ENCODE data around the gene UPP2. TPM values are rescaled to one million over a fixed set of nuclear protein-coding genes. Genes with fewer than 3 reads are reported as not detected.

Gene UPP2
- polyA plus RNA-seq, 4 donors, result 0.19 TPM; not detected in 3

DNA sequence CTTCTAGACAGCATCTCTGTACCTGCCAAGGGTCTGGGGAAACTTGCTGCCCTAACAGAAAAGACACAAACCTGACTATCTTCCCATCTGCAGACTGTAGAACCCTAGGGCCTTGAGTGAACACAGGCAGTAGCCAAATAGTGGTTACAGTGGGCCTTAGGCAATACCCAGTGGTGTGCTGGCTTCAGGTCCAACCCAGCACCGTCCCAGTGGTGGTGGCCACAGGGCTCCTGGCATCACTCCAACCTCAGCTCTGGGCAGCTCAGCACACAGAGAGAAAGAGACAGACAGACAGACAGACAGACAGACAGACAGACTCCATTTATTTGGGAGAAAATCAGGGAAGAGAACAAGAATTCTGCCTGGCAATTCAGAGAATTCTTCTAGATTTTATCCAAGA, 29.3 kb upstream of the UPP2 start:
- DNase-seq, result no peak
- H3K4me3 ChIP-seq (ENCODE audit: low read depth in 1 of 3, low read length in 3 of 3), result no peak overlapping the region
- no peaks in the 10 kb centered on the region for H3K36me3 ChIP-seq (ENCODE audit: control insufficient read depth in 3 of 3, insufficient read depth in 2 of 3, low read depth in 1 of 3, low read length in 3 of 3)
- FAIRE-seq, result no peak
- H3K4me1 ChIP-seq (ENCODE audit: control insufficient read depth in 3 of 3, insufficient read depth in 2 of 3, low read depth in 1 of 3, low read length in 2 of 3), result peaks cover 0 to 8% (median 3%) of the 10 kb centered on the region in 3 donors
- H3K27ac ChIP-seq (ENCODE audit: low read depth in 1 of 3, low read length in 2 of 3), result no peak overlapping the region
- 80 to 100% (median 89%) methylated on average over 1 of the region's 1 CpG for whole genome bisulfite sequencing, 3 donors
- H3K9me3 ChIP-seq (ENCODE audit: control insufficient read depth in 2 of 2, insufficient read depth in 1 of 2, low read depth in 1 of 2, low read length in 1 of 2), result no peaks in the 10 kb centered on the region
- no peaks in the 10 kb centered on the region for H3K27me3 ChIP-seq (ENCODE audit: control insufficient read depth in 3 of 3, insufficient read depth in 3 of 3, low read length in 3 of 3)

DNA sequence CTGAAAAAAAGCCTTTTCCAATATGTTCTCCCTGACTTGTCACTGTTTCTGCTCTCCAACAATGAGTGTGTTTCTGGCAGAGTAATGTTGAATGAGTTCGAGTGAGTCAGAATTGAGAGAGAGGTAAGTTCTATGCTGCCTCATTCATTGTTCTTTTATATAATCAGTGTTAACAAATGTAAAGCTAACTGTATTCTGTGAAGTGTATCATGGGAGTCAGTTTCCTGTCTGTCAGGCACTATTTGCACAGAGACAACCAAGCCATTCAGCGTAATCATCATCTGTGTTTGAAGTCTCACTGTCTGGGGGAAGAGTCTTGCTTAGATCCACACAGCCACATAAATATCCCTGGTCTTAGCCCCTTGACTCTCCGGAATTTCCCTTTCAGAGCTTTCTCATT, 22.0 kb upstream of the UPP2 start:
- no peak for FAIRE-seq
- Histone ChIP-seq H3K4me1 (ENCODE audit: control insufficient read depth in 3 of 3, insufficient read depth in 2 of 3, low read depth in 1 of 3, low read length in 2 of 3) (no peaks in the 10 kb centered on the region), H3K9me3 (ENCODE audit: control insufficient read depth in 2 of 2, insufficient read depth in 1 of 2, low read depth in 1 of 2, low read length in 1 of 2) (no peaks in the 10 kb centered on the region), H3K27me3 (ENCODE audit: control insufficient read depth in 3 of 3, insufficient read depth in 3 of 3, low read length in 3 of 3) (no peaks in the 10 kb centered on the region), H3K36me3 (ENCODE audit: control insufficient read depth in 3 of 3, insufficient read depth in 2 of 3, low read depth in 1 of 3, low read length in 3 of 3) (no peaks in the 10 kb centered on the region), H3K27ac (ENCODE audit: low read depth in 1 of 3, low read length in 2 of 3) (no peak overlapping the region), H3K4me3 (ENCODE audit: low read depth in 1 of 3, low read length in 3 of 3) (no peak overlapping the region)
- DNase-seq, result no peak
- 63 to 80% (median 76%) methylated on average over 3 of the region's 3 CpGs for WGBS, 3 donors

DNA sequence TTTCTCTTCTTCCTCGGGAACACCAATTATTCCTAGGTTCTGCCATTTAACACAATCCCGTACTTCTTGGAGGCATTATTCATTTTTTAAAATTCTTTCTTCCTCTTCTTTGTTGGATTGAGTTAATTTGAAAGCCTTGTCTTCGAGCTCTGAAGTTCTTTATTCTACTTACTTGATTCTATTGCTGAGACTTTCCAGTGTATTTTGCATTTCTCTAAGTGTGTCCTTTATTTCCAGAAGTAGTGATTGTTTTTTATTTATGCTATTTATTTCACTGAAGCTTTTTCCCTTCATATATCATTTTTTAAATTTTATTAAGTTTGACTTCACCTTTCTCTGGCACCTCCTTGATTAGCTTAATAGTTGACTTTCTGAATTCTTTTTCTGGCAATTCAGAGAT, 13.6 kb upstream of the UPP2 start:
- H3K9me3 ChIP-seq (ENCODE audit: control insufficient read depth in 2 of 2, insufficient read depth in 1 of 2, low read depth in 1 of 2, low read length in 1 of 2), result peaks cover 0 to 14% of the 10 kb centered on the region in 2 donors
- FAIRE-seq (no peak), DNase-seq (no peak)
- no peak overlapping the region for H3K4me3 ChIP-seq (ENCODE audit: low read depth in 1 of 3, low read length in 3 of 3)
- H3K4me1 ChIP-seq (ENCODE audit: control insufficient read depth in 3 of 3, insufficient read depth in 2 of 3, low read depth in 1 of 3, low read length in 2 of 3), result no peaks in the 10 kb centered on the region
- H3K27me3 ChIP-seq (ENCODE audit: control insufficient read depth in 3 of 3, insufficient read depth in 3 of 3, low read length in 3 of 3), result no peaks in the 10 kb centered on the region
- H3K36me3 ChIP-seq (ENCODE audit: control insufficient read depth in 3 of 3, insufficient read depth in 2 of 3, low read depth in 1 of 3, low read length in 3 of 3), result no peaks in the 10 kb centered on the region
- H3K27ac ChIP-seq (ENCODE audit: low read depth in 1 of 3, low read length in 2 of 3), result no peak overlapping the region
- WGBS, 3 donors, result 82 to 93% (median 82%) methylated on average over 3 of the region's 3 CpGs

DNA sequence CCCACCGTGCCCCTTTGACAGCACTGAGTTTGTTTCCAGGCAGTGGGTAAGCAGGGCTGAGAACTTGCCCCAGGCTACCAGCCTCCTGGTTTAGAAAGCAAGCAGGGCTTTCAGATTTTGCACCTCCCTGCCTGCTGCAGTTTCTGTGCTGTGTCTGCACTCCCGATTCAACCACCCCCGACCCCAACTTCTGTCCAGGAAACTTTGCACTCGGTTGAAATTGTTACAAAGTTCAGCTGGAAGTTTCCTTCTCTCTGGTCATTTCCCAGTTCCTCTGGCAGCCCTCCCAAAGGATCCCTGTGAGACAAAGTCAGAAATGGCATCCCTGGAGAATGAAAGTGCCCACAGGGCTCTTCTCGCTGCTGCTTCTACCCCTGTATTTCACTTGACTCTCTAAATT, 12.4 kb upstream of the UPP2 start:
- Histone ChIP-seq H3K27me3 (ENCODE audit: control insufficient read depth in 3 of 3, insufficient read depth in 3 of 3, low read length in 3 of 3) (no peaks in the 10 kb centered on the region), H3K4me3 (ENCODE audit: low read depth in 1 of 3, low read length in 3 of 3) (no peak overlapping the region), H3K4me1 (ENCODE audit: control insufficient read depth in 3 of 3, insufficient read depth in 2 of 3, low read depth in 1 of 3, low read length in 2 of 3) (peaks cover 0 to 2% (median 0%) of the 10 kb centered on the region in 3 donors), H3K9me3 (ENCODE audit: control insufficient read depth in 2 of 2, insufficient read depth in 1 of 2, low read depth in 1 of 2, low read length in 1 of 2) (peaks cover 0 to 14% of the 10 kb centered on the region in 2 donors), H3K36me3 (ENCODE audit: control insufficient read depth in 3 of 3, insufficient read depth in 2 of 3, low read depth in 1 of 3, low read length in 3 of 3) (no peaks in the 10 kb centered on the region), H3K27ac (ENCODE audit: low read depth in 1 of 3, low read length in 2 of 3) (no peak overlapping the region)
- no peak for FAIRE-seq
- 75 to 82% (median 81%) methylated on average over 5 of the region's 5 CpGs for WGBS, 3 donors
- no peak for DNase-seq

DNA sequence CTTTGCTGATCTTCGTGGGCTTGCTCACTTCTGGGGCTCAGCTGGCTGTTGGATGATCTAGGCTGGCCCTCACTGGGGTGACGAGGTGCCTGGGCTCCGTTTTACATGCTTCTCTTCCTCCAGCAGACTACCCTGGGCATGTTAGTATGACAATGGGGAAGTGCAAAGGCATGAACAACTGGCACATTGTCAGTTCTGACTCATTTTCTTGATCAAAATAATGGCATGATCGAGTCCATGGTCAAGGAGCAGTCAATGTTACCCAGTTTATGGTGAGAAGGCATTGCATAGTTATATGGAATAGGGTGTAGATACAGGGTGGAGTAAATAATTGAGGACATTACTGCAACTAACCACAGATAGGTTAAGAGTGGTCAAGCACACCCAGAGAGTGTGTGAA, 10.0 kb upstream of the UPP2 start:
- FAIRE-seq, result no peak
- H3K36me3 ChIP-seq (ENCODE audit: control insufficient read depth in 3 of 3, insufficient read depth in 2 of 3, low read depth in 1 of 3, low read length in 3 of 3), result no peaks in the 10 kb centered on the region
- H3K4me1 ChIP-seq (ENCODE audit: control insufficient read depth in 3 of 3, insufficient read depth in 2 of 3, low read depth in 1 of 3, low read length in 2 of 3), result peaks cover 0 to 18% (median 0%) of the 10 kb centered on the region in 3 donors
- H3K4me3 ChIP-seq (ENCODE audit: low read depth in 1 of 3, low read length in 3 of 3), result no peak overlapping the region
- H3K27ac ChIP-seq (ENCODE audit: low read depth in 1 of 3, low read length in 2 of 3), result no peak overlapping the region
- H3K27me3 ChIP-seq (ENCODE audit: control insufficient read depth in 3 of 3, insufficient read depth in 3 of 3, low read length in 3 of 3), result no peaks in the 10 kb centered on the region
- peaks cover 0 to 14% of the 10 kb centered on the region in 2 donors for H3K9me3 ChIP-seq (ENCODE audit: control insufficient read depth in 2 of 2, insufficient read depth in 1 of 2, low read depth in 1 of 2, low read length in 1 of 2)
- WGBS, 3 donors, result 67 to 81% (median 67%) methylated on average over 4 of the region's 4 CpGs
- peak in 1 of 2 donors; percentile 49 for DNase-seq

DNA sequence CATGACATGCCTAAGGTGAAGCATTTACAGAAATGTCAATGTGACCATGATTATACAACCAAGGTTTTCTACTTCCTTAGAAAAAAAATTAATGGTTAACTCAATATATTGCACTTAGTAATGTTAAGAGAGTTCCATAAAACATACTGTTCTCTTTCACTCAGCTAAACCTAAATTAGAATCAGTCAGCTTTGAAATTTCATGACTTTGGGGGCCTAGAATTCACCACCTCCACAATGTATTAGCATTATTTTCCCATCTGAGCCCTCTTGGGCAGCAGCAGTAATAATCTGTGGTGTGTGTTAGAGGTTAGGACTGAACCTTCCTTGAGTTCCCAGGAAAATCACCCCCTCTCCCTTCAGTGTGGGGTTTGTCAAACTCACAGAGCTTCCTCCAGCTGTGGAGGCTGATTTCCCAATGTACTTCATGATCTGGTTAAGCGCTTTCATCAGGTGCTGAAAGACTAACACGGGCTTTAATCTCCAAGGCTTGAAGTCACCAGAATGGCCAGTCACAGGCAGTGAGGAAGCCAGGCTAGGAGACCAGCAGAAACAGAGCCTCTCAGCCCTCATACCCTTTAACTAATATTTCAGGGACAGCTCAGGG, 7.1 kb upstream of the UPP2 start:
- peaks cover 0 to 18% (median 0%) of the 10 kb centered on the region in 3 donors for H3K4me1 ChIP-seq (ENCODE audit: control insufficient read depth in 3 of 3, insufficient read depth in 2 of 3, low read depth in 1 of 3, low read length in 2 of 3)
- DNase-seq (peak; percentile 65 to 87), FAIRE-seq (no peak)
- no peak overlapping the region for H3K4me3 ChIP-seq (ENCODE audit: low read depth in 1 of 3, low read length in 3 of 3)
- peaks cover 0 to 3% of the 10 kb centered on the region in 2 donors for H3K9me3 ChIP-seq (ENCODE audit: control insufficient read depth in 2 of 2, insufficient read depth in 1 of 2, low read depth in 1 of 2, low read length in 1 of 2)
- no peaks in the 10 kb centered on the region for H3K27me3 ChIP-seq (ENCODE audit: control insufficient read depth in 3 of 3, insufficient read depth in 3 of 3, low read length in 3 of 3)
- H3K27ac ChIP-seq (ENCODE audit: low read depth in 1 of 3, low read length in 2 of 3), result peak overlapping the region; percentile 77 to 80 (median 78)
- 15 to 76% (median 28%) methylated on average over 2 of the region's 2 CpGs for whole genome bisulfite sequencing, 3 donors
- H3K36me3 ChIP-seq (ENCODE audit: control insufficient read depth in 3 of 3, insufficient read depth in 2 of 3, low read depth in 1 of 3, low read length in 3 of 3), result no peaks in the 10 kb centered on the region

DNA sequence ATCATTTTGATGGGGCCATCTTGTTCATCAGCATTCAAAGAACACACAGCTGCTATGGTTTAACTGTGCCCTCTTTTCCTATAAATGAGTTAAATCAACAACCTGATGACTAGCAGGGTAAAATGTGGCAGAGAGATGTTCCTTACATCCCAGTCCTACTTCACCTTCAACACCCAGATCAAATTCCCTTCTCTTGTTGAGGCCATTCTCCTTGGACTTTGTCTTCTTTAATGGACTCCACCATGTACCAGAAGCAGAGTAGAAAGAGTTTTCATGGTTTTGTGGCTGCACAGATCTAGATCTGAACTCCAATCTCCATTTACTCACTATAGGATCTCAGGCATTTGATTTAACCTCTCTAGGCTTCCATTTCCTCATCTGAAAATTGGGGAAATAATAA, 6.4 kb upstream of the UPP2 start:
- Histone ChIP-seq H3K27me3 (ENCODE audit: control insufficient read depth in 3 of 3, insufficient read depth in 3 of 3, low read length in 3 of 3) (no peaks in the 10 kb centered on the region), H3K4me1 (ENCODE audit: control insufficient read depth in 3 of 3, insufficient read depth in 2 of 3, low read depth in 1 of 3, low read length in 2 of 3) (peaks cover 0 to 18% (median 0%) of the 10 kb centered on the region in 3 donors), H3K4me3 (ENCODE audit: low read depth in 1 of 3, low read length in 3 of 3) (no peak overlapping the region), H3K9me3 (ENCODE audit: control insufficient read depth in 2 of 2, insufficient read depth in 1 of 2, low read depth in 1 of 2, low read length in 1 of 2) (no peaks in the 10 kb centered on the region), H3K36me3 (ENCODE audit: control insufficient read depth in 3 of 3, insufficient read depth in 2 of 3, low read depth in 1 of 3, low read length in 3 of 3) (no peaks in the 10 kb centered on the region), H3K27ac (ENCODE audit: low read depth in 1 of 3, low read length in 2 of 3) (peak overlapping the region; percentile 77 to 80 (median 78))
- FAIRE-seq (no peak), DNase-seq (peak; percentile 11 to 62)

DNA sequence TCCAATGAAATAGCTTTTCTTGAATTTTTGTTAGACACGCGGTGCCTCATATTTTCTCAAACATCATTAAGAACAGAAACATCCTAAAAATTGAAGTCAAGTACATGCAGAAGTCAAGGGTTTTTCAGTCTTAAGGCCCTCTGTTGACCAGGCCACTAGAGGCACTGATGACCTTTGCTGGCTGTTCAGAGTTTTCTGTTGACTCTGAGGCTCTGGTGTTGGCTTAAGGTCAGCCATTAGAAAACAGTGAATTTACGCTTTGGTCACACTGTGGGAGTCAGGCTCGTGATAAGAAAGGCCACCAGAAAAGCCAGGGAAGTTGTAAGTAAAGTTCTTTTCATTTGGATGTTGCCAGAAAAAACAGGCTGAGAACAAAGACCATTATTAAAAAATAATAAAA, 5.8 kb upstream of the UPP2 start:
- Histone ChIP-seq H3K9me3 (ENCODE audit: control insufficient read depth in 2 of 2, insufficient read depth in 1 of 2, low read depth in 1 of 2, low read length in 1 of 2) (no peaks in the 10 kb centered on the region), H3K27me3 (ENCODE audit: control insufficient read depth in 3 of 3, insufficient read depth in 3 of 3, low read length in 3 of 3) (no peaks in the 10 kb centered on the region), H3K4me1 (ENCODE audit: control insufficient read depth in 3 of 3, insufficient read depth in 2 of 3, low read depth in 1 of 3, low read length in 2 of 3) (peaks cover 0 to 18% (median 0%) of the 10 kb centered on the region in 3 donors), H3K36me3 (ENCODE audit: control insufficient read depth in 3 of 3, insufficient read depth in 2 of 3, low read depth in 1 of 3, low read length in 3 of 3) (no peaks in the 10 kb centered on the region), H3K4me3 (ENCODE audit: low read depth in 1 of 3, low read length in 3 of 3) (no peak overlapping the region), H3K27ac (ENCODE audit: low read depth in 1 of 3, low read length in 2 of 3) (peak overlapping the region in 1 of 3 donors; percentile 78)
- FAIRE-seq (no peak), DNase-seq (no peak)
- 90 to 98% (median 91%) methylated on average over 4 of the region's 4 CpGs for WGBS, 3 donors

DNA sequence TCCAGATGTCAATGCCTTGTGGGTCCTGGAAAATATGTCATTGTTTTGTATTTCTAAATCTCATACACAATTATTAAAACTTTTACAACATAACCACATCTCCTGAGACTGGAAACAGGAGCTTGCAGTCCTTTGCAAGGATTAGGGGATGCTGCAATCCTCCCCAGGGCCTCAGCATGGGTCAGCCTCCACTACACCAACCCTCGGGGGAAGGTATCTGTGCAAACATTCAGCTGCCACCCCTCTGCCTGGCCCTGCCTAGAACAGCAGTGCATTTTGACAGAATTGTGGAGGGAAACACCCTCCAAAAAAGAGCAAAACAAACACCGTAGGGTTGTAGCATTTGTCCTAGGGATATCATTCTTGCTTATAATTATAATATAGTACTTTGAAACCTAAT, 4.2 kb upstream of the UPP2 start:
- WGBS, 3 donors, result 83 to 86% (median 83%) methylated on average over 2 of the region's 2 CpGs
- Histone ChIP-seq H3K4me1 (ENCODE audit: control insufficient read depth in 3 of 3, insufficient read depth in 2 of 3, low read depth in 1 of 3, low read length in 2 of 3) (peaks cover 0 to 18% (median 0%) of the 10 kb centered on the region in 3 donors), H3K27me3 (ENCODE audit: control insufficient read depth in 3 of 3, insufficient read depth in 3 of 3, low read length in 3 of 3) (no peaks in the 10 kb centered on the region), H3K36me3 (ENCODE audit: control insufficient read depth in 3 of 3, insufficient read depth in 2 of 3, low read depth in 1 of 3, low read length in 3 of 3) (no peaks in the 10 kb centered on the region), H3K4me3 (ENCODE audit: low read depth in 1 of 3, low read length in 3 of 3) (no peak overlapping the region), H3K9me3 (ENCODE audit: control insufficient read depth in 2 of 2, insufficient read depth in 1 of 2, low read depth in 1 of 2, low read length in 1 of 2) (no peaks in the 10 kb centered on the region), H3K27ac (ENCODE audit: low read depth in 1 of 3, low read length in 2 of 3) (no peak overlapping the region)
- DNase-seq (no peak), FAIRE-seq (no peak)
